GM21825 (cell line): ENCODE results near the gene RFPL3.
"Not testable (repeated sequence)": the region's sequence is repeated elsewhere in the genome, so short reads cannot be mapped to it uniquely, and the experiment has no call there.

Experiments
- ATAC-seq: cut with Tn5 transposase; IDR thresholded peaks from one replicate; pipeline ENCODE4 v1.9.1; 2021; ENCODE audit warnings: mild to moderate bottlenecking, moderate library complexity; ENCODE audit not compliant: unreplicated experiment

RFPL3 gene

GRCh38 chr22:32329202-32329645, 28.4 kb upstream of the RFPL3 start:
- no peak for ATAC-seq

GRCh38 chr22:32331236-32331917, 26.3 kb upstream of the RFPL3 start:
- ATAC-seq, result no peak

GRCh38 chr22:32331918-32332725, 25.5 kb upstream of the RFPL3 start:
- no peak for ATAC-seq

- no peak for ATAC-seq
Measured at GRCh38 chr22:32333141-32333768, 24.4 kb upstream of the RFPL3 start.

- no peak for ATAC-seq
Measured at GRCh38 chr22:32333769-32334659, 23.7 kb upstream of the RFPL3 start.

GRCh38 chr22:32334660-32335365, 22.9 kb upstream of the RFPL3 start:
- ATAC-seq, result no peak

GRCh38 chr22:32335471-32335870, 22.2 kb upstream of the RFPL3 start:
- no peak for ATAC-seq

- no peak for ATAC-seq
Measured at GRCh38 chr22:32336121-32336603, 21.5 kb upstream of the RFPL3 start.

GRCh38 chr22:32336771-32337424, 20.8 kb upstream of the RFPL3 start:
- no peak for ATAC-seq

- ATAC-seq, result not testable (repeated sequence)
Measured at GRCh38 chr22:32337425-32337824, 20.2 kb upstream of the RFPL3 start.

GRCh38 chr22:32338757-32339156, 18.9 kb upstream of the RFPL3 start:
- ATAC-seq, result no peak

GRCh38 chr22:32339190-32340012, 18.3 kb upstream of the RFPL3 start:
- no peak for ATAC-seq

GRCh38 chr22:32340411-32340810, 17.3 kb upstream of the RFPL3 start:
- no peak for ATAC-seq

- ATAC-seq, result no peak
Measured at GRCh38 chr22:32341122-32341740, 16.4 kb upstream of the RFPL3 start.

- no peak for ATAC-seq
Measured at GRCh38 chr22:32342977-32343376, 14.7 kb upstream of the RFPL3 start.

- no peak for ATAC-seq
Measured at GRCh38 chr22:32343941-32344340, 13.7 kb upstream of the RFPL3 start.

- ATAC-seq, result no peak
Measured at GRCh38 chr22:32348031-32348611, 9.5 kb upstream of the RFPL3 start.

- not testable (repeated sequence) for ATAC-seq
Measured at GRCh38 chr22:32351875-32352274, 5.8 kb upstream of the RFPL3 start.
